IPS DF 4.7 (cell line): Measurements from ENCODE around the gene COMTD1.

ENCODE experiments used
- DNase-seq: peaks from one replicate; pipeline ENCODE4 v3.0.0-alpha.2; 2013; ENCODE audit warnings: low spot score; ENCODE audit errors: extremely low read depth

COMTD1 gene

GRCh38 chr10:75245354-75246250 is 9.8 kb upstream of the COMTD1 start:
- no peak for DNase-seq

- DNase-seq: no peak
These were observed 9.0 kb upstream of the COMTD1 start for GRCh38 chr10:75244487-75245353.

GRCh38 chr10:75243426-75243825 is 7.7 kb upstream of the COMTD1 start:
- no peak for DNase-seq

- no peak for DNase-seq
These were observed 4.7 kb upstream of the COMTD1 start for GRCh38 chr10:75240329-75241076.

DNA sequence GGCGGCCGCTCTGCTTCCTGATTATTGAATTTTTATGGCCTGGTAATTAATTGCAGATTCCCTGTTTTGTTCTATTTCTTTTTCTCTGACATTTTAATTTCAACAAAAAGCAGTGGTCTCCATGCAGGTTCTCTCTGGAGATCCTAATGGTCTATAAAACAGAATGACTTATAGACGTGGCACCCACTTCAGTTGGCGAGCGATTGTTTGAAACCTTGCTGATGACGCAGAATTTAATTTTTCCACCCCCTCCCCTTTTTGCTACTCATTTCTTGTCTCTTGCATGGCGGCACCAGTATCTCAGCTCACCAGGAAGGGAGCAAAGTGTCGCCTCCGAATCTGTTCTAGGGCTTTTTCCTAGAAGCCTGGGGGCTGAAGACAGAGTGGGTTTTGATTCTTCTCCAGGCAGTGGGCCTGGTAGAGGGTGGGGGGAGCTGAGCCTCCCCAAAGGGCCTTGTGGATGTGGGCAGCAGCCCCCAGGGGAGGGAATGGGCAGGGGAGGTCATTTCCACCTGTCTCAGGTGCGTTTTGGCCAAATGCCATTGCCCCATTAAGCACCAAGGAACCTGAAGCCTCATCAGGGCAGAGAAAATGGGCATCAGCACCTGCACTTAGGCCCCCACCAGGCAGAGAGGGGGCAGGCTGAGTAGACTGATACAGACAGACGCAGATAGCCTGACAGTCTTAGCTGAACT is 3.5 kb upstream of the COMTD1 start:
- no peak for DNase-seq

GRCh38 chr10:75238182-75239095 is 2.7 kb upstream of the COMTD1 start:
- DNase-seq: no peak

DNA sequence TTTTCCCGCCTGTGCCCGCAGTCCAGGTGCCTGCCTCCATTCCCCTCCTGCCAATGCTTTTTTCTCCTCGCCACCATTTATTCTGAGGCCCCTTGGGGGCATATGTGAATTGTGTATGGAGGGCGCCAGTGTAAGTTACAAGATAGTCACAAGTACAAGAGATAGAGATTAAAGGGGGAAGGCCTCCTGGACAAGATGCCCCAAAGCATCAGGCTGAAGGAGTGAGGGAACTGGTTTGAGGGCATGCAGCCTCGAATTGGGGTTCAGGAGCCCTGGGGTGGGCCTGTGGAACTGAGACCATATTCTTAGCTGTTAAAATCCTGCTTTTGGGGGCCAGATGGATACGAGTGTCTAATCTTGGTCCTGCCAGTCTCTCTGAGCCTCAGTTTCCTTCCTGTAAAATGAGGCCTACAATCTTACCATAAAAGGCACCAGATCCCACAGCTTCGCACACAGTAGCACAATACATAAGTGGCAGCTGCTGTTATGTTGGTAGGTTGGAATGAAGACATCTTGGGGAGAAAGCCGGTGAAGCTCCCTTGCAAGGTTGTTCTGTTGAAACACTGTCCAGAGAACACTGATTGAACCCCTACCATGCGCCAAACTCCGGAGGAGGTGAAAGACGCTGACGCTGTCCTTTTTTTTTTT is 545 bp upstream of the COMTD1 start:
- no peak for DNase-seq

DNA sequence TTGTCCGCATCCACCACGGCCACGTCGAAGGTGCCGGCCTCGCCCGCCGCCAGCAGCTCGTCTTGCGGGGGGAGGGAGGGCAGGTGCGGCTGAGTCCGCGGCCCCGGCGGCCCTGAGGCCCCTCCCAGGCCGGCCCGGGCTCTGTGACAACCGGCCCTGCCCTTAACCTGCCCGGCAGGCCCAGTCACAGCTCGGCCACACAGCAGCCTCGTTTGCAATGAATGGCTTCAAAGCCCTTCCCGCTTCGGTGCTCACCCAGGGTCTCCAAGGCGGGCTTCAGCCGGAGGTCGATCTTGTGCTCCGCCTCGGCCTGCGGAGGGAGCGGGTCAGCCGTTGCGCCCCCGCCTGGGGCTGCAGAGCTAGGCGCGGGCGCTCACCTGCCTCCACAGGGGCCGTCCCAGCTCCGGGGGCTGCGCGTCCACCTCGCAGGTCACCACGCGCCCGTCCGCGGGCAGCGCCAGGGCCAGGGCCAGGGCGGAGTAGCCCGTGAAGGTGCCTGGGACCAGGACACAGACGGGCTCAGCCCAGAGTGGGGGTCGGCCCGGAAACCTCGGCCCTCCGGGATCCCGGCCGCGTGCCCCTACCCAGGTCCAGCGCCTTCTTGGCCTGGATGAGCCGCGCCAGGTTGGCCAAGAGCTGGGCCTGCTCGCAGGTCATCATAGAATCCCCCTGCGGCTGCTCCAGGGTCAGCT is 928 bp downstream of the COMTD1 start:
- no peak for DNase-seq

GRCh38 chr10:75234017-75234682 is 1.6 kb downstream of the COMTD1 start:
- no peak for DNase-seq

GRCh38 chr10:75233444-75234016 is 2.2 kb downstream of the COMTD1 start:
- no peak for DNase-seq

DNA sequence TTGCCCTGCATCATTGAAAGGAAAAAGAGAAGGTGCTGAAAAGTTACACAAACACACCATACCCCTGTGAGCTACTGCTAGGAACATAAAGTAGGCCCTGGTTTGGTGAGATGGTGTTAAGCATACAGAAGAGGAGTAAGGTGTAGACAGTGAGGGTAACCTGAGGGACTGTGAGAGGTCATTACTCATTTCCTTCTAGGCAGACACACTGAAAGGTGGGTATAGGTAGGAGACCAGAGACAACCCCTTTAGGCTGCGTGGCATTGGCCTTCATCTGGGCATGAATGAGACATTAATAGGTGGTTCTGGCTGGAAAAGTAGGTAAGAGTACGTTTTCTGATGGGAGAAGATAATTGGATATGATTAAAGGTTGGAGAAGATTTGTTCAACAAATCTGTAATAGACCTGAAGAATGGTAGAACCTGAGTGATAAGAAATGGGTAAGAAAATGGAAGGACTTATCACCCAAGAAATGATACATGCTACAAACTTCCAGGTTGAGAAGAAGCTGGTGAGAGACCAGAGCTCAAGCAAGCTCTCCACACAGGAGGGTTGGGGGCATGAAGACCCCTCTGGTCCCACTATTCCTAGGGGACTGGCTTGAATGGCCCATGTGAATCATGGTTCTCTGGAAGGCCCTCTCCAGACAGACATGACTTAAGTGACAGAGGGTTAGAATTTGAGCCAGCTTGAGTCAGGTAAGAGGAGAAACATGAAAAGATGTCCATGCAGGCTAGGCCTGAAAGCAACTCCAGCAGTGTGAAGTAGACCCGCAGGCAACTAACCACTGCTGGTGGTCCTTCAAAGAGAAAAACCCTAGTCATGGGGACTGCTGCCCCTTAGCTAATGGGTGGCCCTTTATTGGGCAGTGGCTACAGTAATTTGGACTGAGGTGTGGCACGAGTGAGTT is 3.8 kb downstream of the COMTD1 start:
- no peak for DNase-seq

- DNase-seq: no peak
These were observed 5.1 kb downstream of the COMTD1 start for GRCh38 chr10:75230600-75231038.

DNA sequence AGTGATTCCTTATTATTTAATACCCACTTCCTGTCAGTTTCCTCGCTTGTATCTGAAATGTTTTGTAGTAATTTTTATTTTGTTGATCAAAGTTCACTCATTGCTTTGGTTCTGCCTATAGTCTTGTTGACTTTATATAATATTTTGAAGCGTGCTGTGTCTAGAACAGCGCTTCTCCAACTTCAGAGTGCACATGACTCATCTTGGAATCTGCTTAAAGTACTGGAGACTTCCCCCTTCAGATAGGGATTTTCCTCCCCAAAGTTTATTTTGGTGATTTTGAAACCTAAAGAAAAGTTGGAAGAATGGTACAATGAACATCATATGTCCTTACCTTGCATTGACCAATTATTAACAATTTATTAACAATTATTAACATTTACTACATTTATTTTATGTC is 5.8 kb downstream of the COMTD1 start:
- no peak for DNase-seq

GRCh38 chr10:75228834-75229233 is 6.9 kb downstream of the COMTD1 start:
- no peak for DNase-seq

DNA sequence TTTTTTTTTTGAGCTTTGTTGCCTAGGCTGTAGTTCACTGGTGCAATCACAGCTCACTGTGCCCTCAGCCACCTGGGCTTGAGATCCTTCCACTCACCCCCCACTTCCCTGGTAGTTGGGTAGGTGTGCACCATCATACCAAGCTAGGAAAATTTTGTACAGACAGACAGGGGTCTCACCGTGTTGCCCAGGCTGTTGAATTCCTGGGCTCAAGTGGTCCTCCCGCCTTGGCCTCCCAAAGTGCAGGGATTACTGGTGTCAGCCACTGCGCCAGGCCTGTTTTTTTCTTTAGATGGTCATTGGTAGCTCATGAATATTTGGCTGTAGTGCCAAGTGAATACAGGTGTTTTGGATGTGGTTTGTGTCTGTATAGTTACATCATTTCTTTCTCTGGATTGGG is 7.5 kb downstream of the COMTD1 start:
- no peak for DNase-seq

DNA sequence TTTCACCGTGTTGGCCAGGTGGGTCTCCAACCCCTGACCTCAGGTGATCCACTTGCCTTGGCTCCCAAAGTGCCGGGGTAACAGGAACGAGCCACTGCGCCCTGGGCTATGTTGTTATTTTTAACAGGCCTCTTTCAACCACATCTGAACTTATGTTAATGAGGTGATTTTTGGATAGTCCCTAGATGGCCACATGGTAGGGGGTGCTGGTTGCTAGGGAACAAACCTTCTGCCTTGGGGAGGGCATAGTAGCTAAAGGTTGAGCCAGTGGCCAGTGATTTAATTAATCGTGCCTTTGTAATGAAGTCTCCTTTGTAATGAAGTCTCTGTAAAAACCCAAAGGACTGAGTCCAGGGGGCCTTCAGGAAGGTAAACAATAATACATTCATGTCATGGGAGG is 9.1 kb downstream of the COMTD1 start:
- DNase-seq: no peak

DNA sequence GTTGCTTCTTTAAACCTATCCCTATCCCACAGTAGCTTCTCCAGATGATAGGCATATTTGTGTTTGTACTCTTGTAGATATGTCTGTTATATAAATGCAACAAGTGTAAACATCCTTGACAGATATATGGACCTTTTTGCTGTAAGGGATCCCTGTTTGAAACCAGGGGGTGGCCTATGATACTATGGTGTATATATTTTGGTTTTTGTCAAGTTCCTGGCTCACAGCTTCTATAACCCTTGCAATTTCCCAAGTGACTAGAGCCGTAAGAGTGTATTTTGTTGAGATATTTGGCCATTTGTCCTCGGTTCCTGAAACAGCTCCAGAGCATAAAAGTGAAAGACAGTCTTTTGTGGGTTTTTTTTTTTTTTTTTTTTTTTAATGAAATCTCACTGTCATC is 9.7 kb downstream of the COMTD1 start:
- no peak for DNase-seq
